ENCODE data around the gene PLA1A.

GRCh38 chr3:119611664-119612063 is 14.0 kb downstream of the PLA1A start:
- TF ChIP-seq SUZ12 (IDR thresholded peaks at IDR 0.05; ENCODE audit: extremely low read depth, insufficient read depth, insufficient read length) (no peak), ZNF274 (IDR thresholded peaks at IDR 0.05; ENCODE audit: low read depth, low read length) (no peak)
